Suprapubic skin (tissue), 3 donors: ENCODE data around the gene KATNIP.

ENCODE experiments used
- EP300 ChIP-seq: sonication (generic); formaldehyde crosslinking; IDR thresholded peaks from one replicate; pipeline ENCODE4 v1.6.1; 2017; ENCODE audit warnings: antibody characterized with exemption
- TF ChIP-seq, protein P1 (sequence below), 2 donors: fragments of 200-600 bp in 1 of 2; fragments of 450-650 bp in 1 of 2; sonication (generic) in 1 of 2; IDR thresholded peaks; one replicate each; pipeline ENCODE4 v1.5.1; 2016 to 2019; ENCODE audit warnings: antibody characterized with exemption in 2 of 2, mild to moderate bottlenecking in 1 of 2, moderate library complexity in 1 of 2

GRCh38 chr16:27518226-27518625 is 31.7 kb upstream of the KATNIP start:
- no peak for TF ChIP-seq EP300
- TF ChIP-seq, protein P1, sequence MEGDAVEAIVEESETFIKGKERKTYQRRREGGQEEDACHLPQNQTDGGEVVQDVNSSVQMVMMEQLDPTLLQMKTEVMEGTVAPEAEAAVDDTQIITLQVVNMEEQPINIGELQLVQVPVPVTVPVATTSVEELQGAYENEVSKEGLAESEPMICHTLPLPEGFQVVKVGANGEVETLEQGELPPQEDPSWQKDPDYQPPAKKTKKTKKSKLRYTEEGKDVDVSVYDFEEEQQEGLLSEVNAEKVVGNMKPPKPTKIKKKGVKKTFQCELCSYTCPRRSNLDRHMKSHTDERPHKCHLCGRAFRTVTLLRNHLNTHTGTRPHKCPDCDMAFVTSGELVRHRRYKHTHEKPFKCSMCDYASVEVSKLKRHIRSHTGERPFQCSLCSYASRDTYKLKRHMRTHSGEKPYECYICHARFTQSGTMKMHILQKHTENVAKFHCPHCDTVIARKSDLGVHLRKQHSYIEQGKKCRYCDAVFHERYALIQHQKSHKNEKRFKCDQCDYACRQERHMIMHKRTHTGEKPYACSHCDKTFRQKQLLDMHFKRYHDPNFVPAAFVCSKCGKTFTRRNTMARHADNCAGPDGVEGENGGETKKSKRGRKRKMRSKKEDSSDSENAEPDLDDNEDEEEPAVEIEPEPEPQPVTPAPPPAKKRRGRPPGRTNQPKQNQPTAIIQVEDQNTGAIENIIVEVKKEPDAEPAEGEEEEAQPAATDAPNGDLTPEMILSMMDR (IDR thresholded peaks at IDR 0.05): no peak
